OCI-LY1 (cell line): ENCODE measurements around the gene HELT.

ENCODE experiments used
- H2AFZ ChIP-seq: fragments of 200-600 bp; sonication (generic), shearing (Covaris generic); 2 replicates; pipeline ENCODE4 v1.6.0; 2014; ENCODE audit warnings: antibody characterized with exemption, mild to moderate bottlenecking, low read length
- H3F3A ChIP-seq: fragments of 200-600 bp; sonication (generic), shearing (Covaris generic); 2 replicates; pipeline ENCODE4 v1.6.0; 2014; ENCODE audit warnings: mild to moderate bottlenecking, antibody characterized with exemption, low read length, moderate library complexity; ENCODE audit not compliant: insufficient read depth
- H3K27ac ChIP-seq: fragments of 200-600 bp; sonication (generic); 2 replicates; pipeline ENCODE4 v1.5.1; 2014; ENCODE audit warnings: low read length, mixed run types, mild to moderate bottlenecking, low read depth; ENCODE audit not compliant: poor library complexity, severe bottlenecking
- H3K27me3 ChIP-seq: fragments of 200-600 bp; sonication (generic); 2 replicates; pipeline ENCODE4 v1.6.0; 2014; ENCODE audit warnings: antibody characterized with exemption, mild to moderate bottlenecking, low read length, moderate library complexity; ENCODE audit not compliant: insufficient read depth
- H3K36me3 ChIP-seq: fragments of 200-600 bp; sonication (generic); 2 replicates; pipeline ENCODE4 v1.6.1; 2014; ENCODE audit warnings: mild to moderate bottlenecking, antibody characterized with exemption, low read length, moderate library complexity, mixed read lengths; ENCODE audit not compliant: insufficient read depth
- H3K4me1 ChIP-seq: fragments of 200-600 bp; sonication (generic); 2 replicates; pipeline ENCODE4 v1.5.1; 2014; ENCODE audit warnings: mild to moderate bottlenecking, low read length, moderate library complexity; ENCODE audit not compliant: insufficient read depth, severe bottlenecking
- H3K4me2 ChIP-seq: fragments of 200-600 bp; sonication (generic), shearing (Covaris generic); 2 replicates; pipeline ENCODE4 v1.6.1; 2014; ENCODE audit warnings: low read length
- H3K4me3 ChIP-seq: fragments of 200-600 bp; sonication (generic); 2 replicates; pipeline ENCODE4 v1.5.1; 2014; ENCODE audit warnings: low read length, low read depth, mild to moderate bottlenecking, mixed read lengths; ENCODE audit not compliant: poor library complexity, severe bottlenecking
- H3K79me2 ChIP-seq: fragments of 200-600 bp; shearing (Covaris generic); 2 replicates; pipeline ENCODE4 v1.6.1; 2016; ENCODE audit warnings: mixed run types, low read length, mixed read lengths; ENCODE audit not compliant: insufficient read depth
- H3K9ac ChIP-seq: fragments of 200-600 bp; sonication (generic), shearing (Covaris generic); 2 replicates; pipeline ENCODE4 v1.6.1; 2014; ENCODE audit warnings: mild to moderate bottlenecking, low read length, mixed read lengths
- H3K9me2 ChIP-seq: fragments of 200-600 bp; sonication (generic), shearing (Covaris generic); 2 replicates; pipeline ENCODE4 v1.6.1; 2014; ENCODE audit warnings: low read depth, mild to moderate bottlenecking, low read length, mixed read lengths
- H3K9me3 ChIP-seq: fragments of 200-600 bp; shearing (Covaris generic); 2 replicates; pipeline ENCODE4 v1.6.1; 2014; ENCODE audit warnings: low read length, mixed read lengths
- H4K20me1 ChIP-seq: fragments of 200-600 bp; sonication (generic), shearing (Covaris generic); 2 replicates; pipeline ENCODE4 v1.6.0; 2016; ENCODE audit warnings: mild to moderate bottlenecking, low read length; ENCODE audit not compliant: insufficient read depth
- EZH2 ChIP-seq: fragments of 200-600 bp; sonication (generic), shearing (Covaris generic); IDR thresholded peaks from 2 replicates; pipeline ENCODE4 v1.8.0; 2017; ENCODE audit warnings: borderline replicate concordance, mixed run types, mild to moderate bottlenecking, antibody characterized with exemption, low read length, moderate library complexity, mixed read lengths
- TF ChIP-seq, protein P1 (sequence below): fragments of 200-600 bp; sonication (generic), shearing (Covaris generic); IDR thresholded peaks from 2 replicates; pipeline ENCODE4 v1.5.1; 2017; ENCODE audit warnings: mild to moderate bottlenecking, antibody characterized with exemption, low read length, moderate library complexity, mixed read lengths

The HELT gene

DNA sequence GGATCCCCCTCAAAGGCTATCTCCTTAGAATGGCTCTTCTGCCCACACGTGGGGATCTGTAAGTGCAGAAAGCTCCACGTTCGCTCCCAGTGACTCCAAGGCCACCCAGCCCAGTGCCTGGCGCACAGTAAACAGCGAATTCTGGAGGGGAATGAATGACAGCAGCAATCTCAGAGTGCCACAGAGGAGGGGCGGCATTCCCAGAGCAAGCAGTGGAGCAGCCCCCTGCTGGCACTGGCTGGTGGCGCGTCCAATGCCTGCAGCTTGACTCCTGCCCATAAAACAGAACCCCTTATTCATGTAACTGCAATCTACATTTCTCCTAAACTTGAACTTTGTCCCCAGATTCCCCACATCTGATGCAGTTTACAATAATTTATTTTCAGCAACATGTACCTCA lies 6.9 kb upstream of the HELT start:
- H3K4me3 ChIP-seq = no peak overlapping the region
- no peaks in the 10 kb centered on the region for H3F3A ChIP-seq
- H3K79me2 ChIP-seq = no peaks in the 10 kb centered on the region
- H3K9me3 ChIP-seq = no peaks in the 10 kb centered on the region
- no peak overlapping the region for H3K27ac ChIP-seq
- TF ChIP-seq, protein P1, sequence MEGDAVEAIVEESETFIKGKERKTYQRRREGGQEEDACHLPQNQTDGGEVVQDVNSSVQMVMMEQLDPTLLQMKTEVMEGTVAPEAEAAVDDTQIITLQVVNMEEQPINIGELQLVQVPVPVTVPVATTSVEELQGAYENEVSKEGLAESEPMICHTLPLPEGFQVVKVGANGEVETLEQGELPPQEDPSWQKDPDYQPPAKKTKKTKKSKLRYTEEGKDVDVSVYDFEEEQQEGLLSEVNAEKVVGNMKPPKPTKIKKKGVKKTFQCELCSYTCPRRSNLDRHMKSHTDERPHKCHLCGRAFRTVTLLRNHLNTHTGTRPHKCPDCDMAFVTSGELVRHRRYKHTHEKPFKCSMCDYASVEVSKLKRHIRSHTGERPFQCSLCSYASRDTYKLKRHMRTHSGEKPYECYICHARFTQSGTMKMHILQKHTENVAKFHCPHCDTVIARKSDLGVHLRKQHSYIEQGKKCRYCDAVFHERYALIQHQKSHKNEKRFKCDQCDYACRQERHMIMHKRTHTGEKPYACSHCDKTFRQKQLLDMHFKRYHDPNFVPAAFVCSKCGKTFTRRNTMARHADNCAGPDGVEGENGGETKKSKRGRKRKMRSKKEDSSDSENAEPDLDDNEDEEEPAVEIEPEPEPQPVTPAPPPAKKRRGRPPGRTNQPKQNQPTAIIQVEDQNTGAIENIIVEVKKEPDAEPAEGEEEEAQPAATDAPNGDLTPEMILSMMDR = peak; percentile 47; the same call in 1 of the 2 replicates
- no peak for TF ChIP-seq EZH2
- no peaks in the 10 kb centered on the region for H3K4me1 ChIP-seq
- no peak overlapping the region for H3K4me2 ChIP-seq
- no peaks in the 10 kb centered on the region for H4K20me1 ChIP-seq
- no peaks in the 10 kb centered on the region for H3K36me3 ChIP-seq
- H3K9ac ChIP-seq = no peak overlapping the region
- H2AFZ ChIP-seq = no peak overlapping the region
- no peaks in the 10 kb centered on the region for H3K9me2 ChIP-seq
- no peaks in the 10 kb centered on the region for H3K27me3 ChIP-seq

DNA sequence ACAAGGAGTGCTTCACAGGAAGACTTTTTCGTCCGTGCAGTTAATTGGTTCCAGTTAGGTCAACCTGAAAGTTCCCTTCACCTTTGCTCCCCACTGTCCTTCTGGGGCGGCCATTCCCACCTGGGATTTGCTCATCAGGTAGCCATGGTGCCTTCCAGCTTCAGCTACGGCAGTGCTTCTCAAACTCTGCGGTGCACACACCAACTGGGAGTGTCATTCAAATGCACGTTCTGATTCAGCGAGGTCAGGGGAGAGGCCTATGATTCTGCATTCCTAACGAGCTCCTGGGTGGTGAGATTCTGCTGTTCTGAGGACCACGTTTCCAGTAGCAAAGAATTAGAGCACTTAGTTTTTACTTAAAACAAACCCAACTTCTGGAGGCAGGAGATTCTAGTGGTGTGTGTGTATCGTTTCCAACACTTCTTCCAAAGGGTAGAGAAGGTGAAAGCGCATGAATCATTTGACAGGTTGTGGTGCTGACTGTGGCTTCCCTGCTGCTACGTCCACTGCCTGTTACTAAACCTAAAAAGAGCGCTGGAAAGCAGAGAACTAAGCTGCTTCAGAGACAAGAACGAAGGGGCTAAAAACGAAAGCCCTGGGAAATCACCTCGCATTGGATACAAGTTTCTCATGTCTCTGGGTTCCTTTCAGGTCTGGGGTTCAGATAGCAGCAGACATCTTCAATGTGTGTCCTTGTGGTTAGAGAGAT lies 4.7 kb upstream of the HELT start:
- Histone ChIP-seq H3K79me2 (no peaks in the 10 kb centered on the region), H3K27me3 (no peaks in the 10 kb centered on the region), H3K9me3 (no peaks in the 10 kb centered on the region), H3K4me2 (no peak overlapping the region), H2AFZ (no peak overlapping the region), H3K9ac (no peak overlapping the region), H4K20me1 (no peaks in the 10 kb centered on the region), H3K4me1 (no peaks in the 10 kb centered on the region), H3F3A (no peaks in the 10 kb centered on the region), H3K9me2 (no peaks in the 10 kb centered on the region), H3K27ac (no peak overlapping the region), H3K36me3 (no peaks in the 10 kb centered on the region), H3K4me3 (no peak overlapping the region)
- no peak for TF ChIP-seq EZH2
- TF ChIP-seq, protein P1 = no peak

DNA sequence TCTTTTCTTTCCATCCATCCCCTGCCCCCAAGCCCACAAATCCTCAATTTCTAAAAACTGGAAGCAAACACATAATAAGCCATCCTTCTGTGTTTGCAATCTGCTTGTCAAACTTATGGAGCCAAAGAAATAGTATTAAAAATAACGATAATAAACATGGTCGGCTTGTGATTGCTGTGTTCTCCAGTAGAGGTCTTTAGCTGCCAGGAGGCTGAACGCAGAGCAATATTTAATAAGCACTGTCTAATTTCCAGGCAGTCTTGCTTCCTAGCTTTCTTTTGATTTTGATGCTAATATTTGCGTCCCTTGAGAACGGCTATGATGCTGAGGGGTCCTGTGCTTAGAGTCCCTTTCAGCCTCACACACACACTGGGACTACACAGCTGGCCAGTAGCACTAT lies 3.2 kb upstream of the HELT start:
- Histone ChIP-seq H3F3A (no peaks in the 10 kb centered on the region), H3K4me3 (no peak overlapping the region), H3K4me2 (no peak overlapping the region), H3K9me2 (no peaks in the 10 kb centered on the region), H4K20me1 (no peaks in the 10 kb centered on the region), H3K4me1 (no peaks in the 10 kb centered on the region), H3K27ac (no peak overlapping the region), H3K9me3 (no peaks in the 10 kb centered on the region), H3K27me3 (no peaks in the 10 kb centered on the region), H3K9ac (no peak overlapping the region), H3K79me2 (no peaks in the 10 kb centered on the region), H2AFZ (no peak overlapping the region), H3K36me3 (no peaks in the 10 kb centered on the region)
- no peak for TF ChIP-seq EZH2
- TF ChIP-seq, protein P1 = no peak
